IMR-90 (cell line): ENCODE results near the gene BEST1. TPM values are rescaled to one million over a fixed set of nuclear protein-coding genes. Genes with fewer than 3 reads are reported as not detected.

Experiments
- ATAC-seq: fragments of 200-7000 bp; cut with Tn5 transposase; 2 replicates; pipeline ENCODE4 v1.9.1; 2020; ENCODE audit warnings: low read depth, mild to moderate bottlenecking, moderate library complexity
- BruUV-seq: library from RNA; stranded (reverse); fragments of 400-500 nt; replicated peaks from 2 replicates; lab custom pipeline; 2021; lab: Mats Ljungman, UMichigan
- CTCF ChIA-PET: fragments of 300-600 bp; formaldehyde crosslinking; extraction: SDS; loops from one replicate; lab custom pipeline; 2021; ENCODE audit warnings: antibody characterized with exemption; lab: Yijun Ruan, JAX
- POLR2A ChIA-PET: fragments of 300-600 bp; sonication (Branson Sonifier 250); formaldehyde crosslinking; loops from one replicate; lab custom pipeline; 2022; ENCODE audit warnings: antibody characterized with exemption; ENCODE audit not compliant: unreplicated experiment; lab: Charles Lee
- DNase-seq: peaks from one replicate; pipeline ENCODE4 v3.0.0; 2013
- H2AFZ ChIP-seq: replicated peaks from 2 replicates; pipeline ENCODE3; 2013; ENCODE audit warnings: low read length, mild to moderate bottlenecking; ENCODE audit not compliant: poor library complexity
- H2AK5ac ChIP-seq: 2 replicates; pipeline ENCODE4 v1.6.1; 2013; ENCODE audit warnings: low read depth, low read length, inconsistent platforms
- H2AK9ac ChIP-seq: replicated peaks from 2 replicates; pipeline ENCODE3; 2013; ENCODE audit warnings: mild to moderate bottlenecking, low read depth, low read length, moderate library complexity; ENCODE audit not compliant: poor library complexity
- H2BK120ac ChIP-seq: 2 replicates; pipeline ENCODE4 v1.6.1; 2013; ENCODE audit warnings: low read depth, low read length, inconsistent platforms
- H2BK15ac ChIP-seq: 3 replicates; pipeline ENCODE4 v1.6.1; 2013; ENCODE audit warnings: low read depth, low read length, inconsistent platforms
- H2BK20ac ChIP-seq: 2 replicates; pipeline ENCODE4 v1.6.1; 2013; ENCODE audit warnings: low read depth, mild to moderate bottlenecking, inconsistent platforms, low read length, moderate library complexity
- H2BK5ac ChIP-seq: 2 replicates; pipeline ENCODE4 v1.6.1; 2013; ENCODE audit warnings: mild to moderate bottlenecking, low read depth, low read length, inconsistent platforms; ENCODE audit not compliant: poor library complexity, severe bottlenecking
- H3K14ac ChIP-seq: replicated peaks from 2 replicates; pipeline ENCODE4 v1.6.1; 2013; ENCODE audit warnings: low read depth, low read length, inconsistent platforms
- H3K18ac ChIP-seq: 2 replicates; pipeline ENCODE4 v1.6.1; 2013; ENCODE audit warnings: low read depth, low read length, control low read depth
- H3K23ac ChIP-seq: 2 replicates; pipeline ENCODE4 v1.6.1; 2013; ENCODE audit warnings: low read depth, low read length, inconsistent platforms
- H3K27ac ChIP-seq: 2 replicates; pipeline ENCODE4 v1.5.1; 2013; ENCODE audit warnings: mild to moderate bottlenecking, control low read depth, low read length; ENCODE audit not compliant: insufficient read depth
- H3K27me3 ChIP-seq: 2 replicates; pipeline ENCODE4 v1.6.1; 2013; ENCODE audit warnings: low read length; ENCODE audit not compliant: control insufficient read depth, insufficient read depth
- H3K36me3 ChIP-seq: 2 replicates; pipeline ENCODE4 v1.6.1; 2013; ENCODE audit warnings: low read length, mixed read lengths; ENCODE audit not compliant: control insufficient read depth, insufficient read depth
- H3K4ac ChIP-seq: 2 replicates; pipeline ENCODE4 v1.6.1; 2013; ENCODE audit warnings: low read depth, low read length, inconsistent platforms
- H3K4me1 ChIP-seq: 2 replicates; pipeline ENCODE4 v1.6.1; 2013; ENCODE audit warnings: low read length, mixed read lengths; ENCODE audit not compliant: control insufficient read depth, insufficient read depth
- H3K4me2 ChIP-seq: 2 replicates; pipeline ENCODE4 v1.6.1; 2013; ENCODE audit warnings: low read depth, mild to moderate bottlenecking, control low read depth, low read length, moderate library complexity
- H3K4me3 ChIP-seq: 2 replicates; pipeline ENCODE4 v1.5.1; 2013; ENCODE audit warnings: low read depth, mild to moderate bottlenecking, control low read depth, low read length, moderate library complexity; ENCODE audit not compliant: insufficient read depth
- H3K56ac ChIP-seq: 2 replicates; pipeline ENCODE4 v1.6.1; 2013; ENCODE audit warnings: low read length, inconsistent platforms; ENCODE audit not compliant: insufficient read depth; ENCODE audit errors: extremely low read depth
- H3K79me1 ChIP-seq, 2 experiments: 2 replicates each; pipeline ENCODE4 v1.6.1; 2013; ENCODE audit warnings: low read length in 2 of 2, inconsistent platforms in 1 of 2, low read depth in 1 of 2
- H3K9ac ChIP-seq: 2 replicates; pipeline ENCODE4 v1.6.1; 2013; ENCODE audit warnings: low read depth, low read length, control low read depth
- H3K9me1 ChIP-seq: 2 replicates; pipeline ENCODE4 v1.6.1; 2013; ENCODE audit warnings: low read length, inconsistent platforms; ENCODE audit not compliant: insufficient read depth
- H3K9me3 ChIP-seq: 2 replicates; pipeline ENCODE4 v1.6.1; 2013; ENCODE audit warnings: low read length; ENCODE audit not compliant: control insufficient read depth, insufficient read depth
- H4K20me1 ChIP-seq: 2 replicates; pipeline ENCODE4 v1.6.1; 2013; ENCODE audit warnings: low read length, inconsistent platforms; ENCODE audit not compliant: insufficient read depth
- H4K5ac ChIP-seq: 2 replicates; pipeline ENCODE4 v1.6.1; 2013; ENCODE audit warnings: mild to moderate bottlenecking, low read depth, low read length, control low read depth
- H4K8ac ChIP-seq, 2 experiments: 2 replicates each; pipeline ENCODE4 v1.6.1; 2013; ENCODE audit warnings: low read depth in 2 of 2, low read length in 2 of 2, control low read depth in 1 of 2, inconsistent platforms in 1 of 2
- H4K91ac ChIP-seq: 2 replicates; pipeline ENCODE4 v1.6.1; 2013; ENCODE audit warnings: low read depth, low read length, inconsistent platforms; ENCODE audit not compliant: insufficient read depth
- BHLHE40 ChIP-seq: fragments of 150-350 bp; IDR thresholded peaks from 2 replicates; pipeline ENCODE4 v1.6.1; 2016; ENCODE audit warnings: mild to moderate bottlenecking, low read depth, low read length
- CEBPB ChIP-seq: IDR thresholded peaks from 2 replicates; pipeline ENCODE4 v1.6.1; 2012; ENCODE audit warnings: low read depth, low read length, improper control_type of control experiment
- CHD1 ChIP-seq: IDR thresholded peaks from 2 replicates; pipeline ENCODE4 v1.6.1; 2012; ENCODE audit warnings: low read depth, low read length, improper control_type of control experiment
- FOS ChIP-seq: fragments of 150-350 bp; IDR thresholded peaks from 2 replicates; pipeline ENCODE4 v1.6.1; 2016; ENCODE audit warnings: low read depth, low read length
- MXI1 ChIP-seq: IDR thresholded peaks from 2 replicates; pipeline ENCODE4 v1.6.1; 2012; ENCODE audit warnings: low read depth, mild to moderate bottlenecking, low read length, moderate library complexity, borderline replicate concordance
- NFE2L2 ChIP-seq: fragments of 150-350 bp; IDR thresholded peaks from 2 replicates; pipeline ENCODE4 v1.6.1; 2016; ENCODE audit warnings: low read depth, mild to moderate bottlenecking, low read length
- POLR2A ChIP-seq: IDR thresholded peaks from 2 replicates; pipeline ENCODE4 v1.6.1; 2012; ENCODE audit warnings: mild to moderate bottlenecking, low read depth, low read length
- RCOR1 ChIP-seq: IDR thresholded peaks from 2 replicates; pipeline ENCODE4 v1.6.1; 2012; ENCODE audit warnings: mild to moderate bottlenecking, low read length, improper control_type of control experiment; ENCODE audit not compliant: insufficient replicate concordance
- RFX5 ChIP-seq: IDR thresholded peaks from 2 replicates; pipeline ENCODE4 v1.8.0; 2012; ENCODE audit warnings: low read depth, mild to moderate bottlenecking, low read length, moderate library complexity
- WGBS, 2 experiments: methylation state at CpG; one replicate each; pipeline versions ENCODE4 v1.1.5 to v1.1.7; 2013; ENCODE audit warnings: missing lambda C conversion rate in 2 of 2; ENCODE audit not compliant: insufficient read length in 1 of 2; ENCODE audit errors: extremely low coverage in 2 of 2; 5-methylcytosine and 5-hydroxymethylcytosine counted together
- dilution Hi-C: fragments of 300-500 bp; cut with HindIII; formaldehyde crosslinking; loops from one replicate; pipeline ENCODE4 v1.14.3; 2018; ENCODE audit warnings: low sequenced_read_pairs; ENCODE audit not compliant: unreplicated experiment
- in situ Hi-C: fragments of 300-500 bp; cut with MboI; formaldehyde crosslinking; loops from 3 replicates; pipeline ENCODE4 v1.14.3; 2019; ENCODE audit warnings: low sequenced_read_pairs, inconsistent platforms, mixed read lengths
- intact Hi-C: fragments of 100-400 bp; cut with micrococcal nuclease; formaldehyde crosslinking; loops from 2 replicates; pipeline ENCODE4 v1.10.0; 2022
- polyA plus RNA-seq, 3 experiments: library from polyadenylated mRNA; depleted of rRNA; stranded (reverse); fragments of >200 nt; gene quantifications; 2 replicates each; pipeline ENCODE4 v1.2.3, GENCODE V29; 2012; ENCODE audit warnings: low replicate concordance in 1 of 3
- total RNA-seq: library from RNA; depleted of rRNA; stranded (reverse); fragments of >200 nt; gene quantifications from 2 replicates; pipeline ENCODE4 v1.2.3, GENCODE V29; 2012
- TF ChIP-seq, protein P1 (sequence below): fragments of 150-350 bp; IDR thresholded peaks from 2 replicates; pipeline ENCODE4 v1.6.1; 2017; ENCODE audit warnings: mild to moderate bottlenecking, antibody characterized with exemption, low read length, low read depth
- TF ChIP-seq, protein P2 (sequence below): fragments of 150-350 bp; IDR thresholded peaks from 2 replicates; pipeline ENCODE4 v1.6.1; 2016; ENCODE audit warnings: low read depth, mild to moderate bottlenecking, low read length, moderate library complexity, borderline replicate concordance

BEST1 gene
- total and polyA plus RNA-seq, 2 of the 4 experiments (the other 2 are of a cell fraction) = 0.90 to 1.4 TPM

DNA sequence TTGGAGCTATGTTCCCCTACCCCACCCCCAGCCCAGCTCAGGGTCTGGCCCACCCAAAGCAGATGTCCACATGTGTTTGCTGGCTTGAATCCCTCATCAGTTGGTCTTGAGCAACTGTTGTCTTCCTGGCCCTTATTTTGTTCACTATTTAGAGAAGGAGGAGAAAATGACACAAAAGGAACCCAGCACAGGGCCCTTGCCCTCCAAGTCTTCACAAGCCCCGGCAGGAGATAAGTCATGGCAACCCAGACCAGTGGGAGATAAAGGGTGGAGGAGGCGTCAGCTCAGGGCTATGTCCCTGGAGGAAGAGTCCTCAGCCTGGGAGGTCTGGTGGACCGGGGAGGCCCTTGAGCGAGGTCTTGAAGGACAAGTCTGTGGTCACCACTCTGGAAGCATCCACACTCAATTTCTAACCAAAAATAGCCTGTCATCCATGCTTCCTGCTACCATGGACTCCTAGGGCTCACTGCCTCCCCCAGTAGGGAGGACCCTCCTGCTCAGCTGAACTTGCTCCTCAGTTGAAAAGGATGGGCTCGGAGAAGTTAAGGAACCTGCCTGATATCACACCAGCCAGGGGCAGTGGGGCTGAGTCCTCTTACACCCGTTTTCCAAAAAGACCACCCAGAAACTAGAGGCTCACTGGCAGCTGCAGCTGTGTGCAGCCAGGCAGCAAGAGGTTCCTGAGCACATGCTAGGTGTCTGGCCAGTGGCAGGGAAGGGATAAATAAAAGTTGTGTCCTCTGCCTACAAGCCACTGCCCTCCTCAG lies 31.0 kb upstream of the BEST1 start:
- DNase-seq (no peak), ATAC-seq (no peak)
- no peaks in the 10 kb centered on the region for H3K9me3 ChIP-seq
- H3K79me1 ChIP-seq = 0 out of 4 replicates have a peak, but pooled peaks cover 0 to 3% of the 10 kb centered on the region in 2 experiments
- peaks cover 14% of the 10 kb centered on the region; the same call in 1 of the 2 replicates for H3K4me1 ChIP-seq
- no peak overlapping the region for H2BK15ac ChIP-seq
- H3K23ac ChIP-seq = no peak overlapping the region
- dilution Hi-C loops = no loop called here
- H4K8ac ChIP-seq = no peak overlapping the region
- H4K5ac ChIP-seq = no peak overlapping the region
- H2AK5ac ChIP-seq = peak overlapping the region; percentile 43
- no peaks in the 10 kb centered on the region for H3K36me3 ChIP-seq
- no peak overlapping the region for H3K14ac ChIP-seq
- H3K9me1 ChIP-seq = no peaks in the 10 kb centered on the region
- TF ChIP-seq RCOR1 (no peak), CHD1 (no peak), MXI1 (no peak), CEBPB (no peak), POLR2A (no peak), NFE2L2 (no peak), BHLHE40 (no peak), FOS (no peak), RFX5 (no peak)
- TF ChIP-seq, protein P1, sequence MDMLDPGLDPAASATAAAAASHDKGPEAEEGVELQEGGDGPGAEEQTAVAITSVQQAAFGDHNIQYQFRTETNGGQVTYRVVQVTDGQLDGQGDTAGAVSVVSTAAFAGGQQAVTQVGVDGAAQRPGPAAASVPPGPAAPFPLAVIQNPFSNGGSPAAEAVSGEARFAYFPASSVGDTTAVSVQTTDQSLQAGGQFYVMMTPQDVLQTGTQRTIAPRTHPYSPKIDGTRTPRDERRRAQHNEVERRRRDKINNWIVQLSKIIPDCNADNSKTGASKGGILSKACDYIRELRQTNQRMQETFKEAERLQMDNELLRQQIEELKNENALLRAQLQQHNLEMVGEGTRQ = no peak
- TF ChIP-seq, protein P2, sequence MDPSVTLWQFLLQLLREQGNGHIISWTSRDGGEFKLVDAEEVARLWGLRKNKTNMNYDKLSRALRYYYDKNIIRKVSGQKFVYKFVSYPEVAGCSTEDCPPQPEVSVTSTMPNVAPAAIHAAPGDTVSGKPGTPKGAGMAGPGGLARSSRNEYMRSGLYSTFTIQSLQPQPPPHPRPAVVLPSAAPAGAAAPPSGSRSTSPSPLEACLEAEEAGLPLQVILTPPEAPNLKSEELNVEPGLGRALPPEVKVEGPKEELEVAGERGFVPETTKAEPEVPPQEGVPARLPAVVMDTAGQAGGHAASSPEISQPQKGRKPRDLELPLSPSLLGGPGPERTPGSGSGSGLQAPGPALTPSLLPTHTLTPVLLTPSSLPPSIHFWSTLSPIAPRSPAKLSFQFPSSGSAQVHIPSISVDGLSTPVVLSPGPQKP = no peak
- H2AK9ac ChIP-seq = no peak overlapping the region
- H3K4me2 ChIP-seq = no peak overlapping the region
- POLR2A ChIA-PET = no interaction called here
- H3K4me3 ChIP-seq = no peak overlapping the region
- no peak overlapping the region for H2BK120ac ChIP-seq
- no peak overlapping the region for H2AFZ ChIP-seq
- H3K27ac ChIP-seq = no peak overlapping the region
- WGBS, 2 experiments = no CpG with 5 or more reads among the region's 6 CpGs
- no peak overlapping the region for H2BK20ac ChIP-seq
- no peak overlapping the region; the same call in 1 of the 2 replicates for H3K4ac ChIP-seq
- no TSS peak for BruUV-seq
- CTCF ChIA-PET = interaction anchor here (0.8 kb wide), 1 partner anchor 28 kb away, joined by 3 read pairs; no protein-coding TSS in a partner anchor
- no peak overlapping the region for H3K18ac ChIP-seq
- H3K9ac ChIP-seq = no peak overlapping the region
- in situ Hi-C loops = no loop called here
- H4K20me1 ChIP-seq = no peaks in the 10 kb centered on the region
- intact Hi-C loops = no loop called here
- no peak overlapping the region for H2BK5ac ChIP-seq
- H3K56ac ChIP-seq = no peak overlapping the region
- H4K91ac ChIP-seq = no peak overlapping the region
- H3K27me3 ChIP-seq = peaks cover 25% of the 10 kb centered on the region
